Measurements from ENCODE around the gene INPP4A. TPM values are rescaled to one million over a fixed set of nuclear protein-coding genes. Genes with fewer than 3 reads are reported as not detected.

The INPP4A gene
- total and polyA plus RNA-seq, 10 of the 15 experiments (the other 5 are each of a cell fraction or from before 2014, with no cell fraction given), result 4.7 to 62.3 (median 36.9) TPM

GRCh38 chr2:98438190-98439133 lies 6.2 kb upstream of the INPP4A start:
- POLR2A ChIA-PET, result no interaction called here
- H4K20me1 ChIP-seq (ENCODE audit: control insufficient read depth, insufficient read depth), result no peaks in the 10 kb centered on the region
- no peaks in the 10 kb centered on the region for H3K36me3 ChIP-seq (ENCODE audit: control insufficient read depth in 2 of 2, insufficient read depth in 2 of 2, low read length in 1 of 2)
- RAD21 ChIA-PET (ENCODE audit: unreplicated experiment), result no interaction called here
- no peak overlapping the region for H2AFZ ChIP-seq (ENCODE audit: control insufficient read depth, low read depth, low read length)
- BruUV-seq (replicated peaks), result no TSS peak
- peaks cover 9% of the 10 kb centered on the region for H3K4me1 ChIP-seq (ENCODE audit: control insufficient read depth, insufficient read depth, low read length)
- H3K9ac ChIP-seq (ENCODE audit: control insufficient read depth, insufficient read depth, low read length), result no peak overlapping the region
- intact Hi-C loops (cut with micrococcal nuclease; ENCODE audit: unreplicated experiment), result no loop called here
- H3K79me2 ChIP-seq (ENCODE audit: control insufficient read depth, insufficient read depth, low read length), result no peaks in the 10 kb centered on the region
- 0% methylated on average over 1 of the region's 1 CpG for WGBS (ENCODE audit: insufficient coverage, insufficient replicate concordance, low lambda C conversion rate, missing lambda C conversion rate)
- FAIRE-seq (peak; percentile 68), ATAC-seq (peak; percentile 98), DNase-seq (ENCODE audit: low read depth, low spot score) (no peak)
- SMC1A ChIA-PET (ENCODE audit: uncharacterized antibody, unreplicated experiment), result interaction anchor here (0.7 to 1.0 kb wide), 4 partner anchors 13 to 33 kb away, joined by 3 to 6 read pairs (median 3); no protein-coding TSS in a partner anchor
- H3K4me3 ChIP-seq, result peak overlapping the region; percentile 28; the same call in 1 of the 2 replicates
- no peaks in the 10 kb centered on the region for H3K27me3 ChIP-seq (replicated peaks in 1 of 2; ENCODE audit: control insufficient read depth in 2 of 2, insufficient read depth in 2 of 2, low read length in 1 of 2)
- CTCF ChIA-PET, result interaction anchor here (0.6 kb wide), 1 partner anchor 399 kb away, joined by 3 read pairs; no protein-coding TSS in a partner anchor
- H3K4me2 ChIP-seq (ENCODE audit: control insufficient read depth, insufficient read depth), result peak overlapping the region; percentile 14; the same call in 1 of the 2 replicates
- peaks cover 13% of the 10 kb centered on the region; the same call in 2 of the 3 replicates for H3K9me3 ChIP-seq (replicated peaks; ENCODE audit: control insufficient read depth, insufficient read depth, low read length)
- in situ Hi-C loops (cut with MboI), result no loop called here
- no peak overlapping the region; the same call in 1 of the 2 replicates for H3K27ac ChIP-seq (ENCODE audit: control insufficient read depth, insufficient read depth)
- no peak for TF ChIP-seq HCFC1 (IDR thresholded peaks at IDR 0.05; ENCODE audit: low read length)
- TF ChIP-seq BMI1 (IDR thresholded peaks at IDR 0.05; ENCODE audit: borderline replicate concordance), result no peak
- TF ChIP-seq ATF7 (IDR thresholded peaks at IDR 0.05; ENCODE audit: low read depth), result peak; percentile 80
- TF ChIP-seq MYC (IDR thresholded peaks at IDR 0.05; ENCODE audit: insufficient read depth, insufficient read length, insufficient replicate concordance, low read length, severe bottlenecking), result no peak
- no peak for TF ChIP-seq YY1 (IDR thresholded peaks at IDR 0.05; ENCODE audit: low read depth, low read length)
- TF ChIP-seq CREB1 (IDR thresholded peaks at IDR 0.05; ENCODE audit: low read depth), result no peak
- no peak for TF ChIP-seq NRF1 (conservative IDR thresholded peaks at IDR 0.05; ENCODE audit: low read depth, low read length)
- 0 out of 2 replicates have a peak, but pooled peaks have one; percentile 45 for TF ChIP-seq MEF2A (IDR thresholded peaks at IDR 0.05; ENCODE audit: insufficient read depth, low read depth, low read length)
- no peak for TF ChIP-seq ZNF274 (IDR thresholded peaks at IDR 0.05; ENCODE audit: insufficient read depth, insufficient read length)
- no peak for TF ChIP-seq NFYB (IDR thresholded peaks at IDR 0.05; ENCODE audit: insufficient read depth, low read depth, low read length)
- TF ChIP-seq BCLAF1 (IDR thresholded peaks at IDR 0.05), result no peak
- no peak for TF ChIP-seq JUND (IDR thresholded peaks at IDR 0.05; ENCODE audit: low read depth, low read length)
- TF ChIP-seq RELA (IDR thresholded peaks at IDR 0.05; ENCODE audit: borderline replicate concordance, partially characterized antibody), result no peak
- TF ChIP-seq HDAC2 (IDR thresholded peaks at IDR 0.05), result no peak
- peak; percentile 86; the same call in 1 of the 2 replicates for TF ChIP-seq NBN (IDR thresholded peaks at IDR 0.05)
- no peak for TF ChIP-seq SPI1 (IDR thresholded peaks at IDR 0.05; ENCODE audit: borderline replicate concordance, insufficient read depth, low read depth, low read length)
- no peak for TF ChIP-seq TBL1XR1 (IDR thresholded peaks at IDR 0.05; ENCODE audit: low read depth, low read length)
- TF ChIP-seq ASH2L (IDR thresholded peaks at IDR 0.05; ENCODE audit: borderline replicate concordance, low read depth), result no peak
- TF ChIP-seq LARP7 (IDR thresholded peaks at IDR 0.05), result no peak
- no peak for TF ChIP-seq STAT1 (conservative IDR thresholded peaks at IDR 0.05)

Data from GM12878 (cell line).